ENCODE measurements around the gene CAB39L.

GRCh38 chr13:49315756-49316482 lies 127.9 kb downstream of the CAB39L start:
- no peak for TF ChIP-seq TAF1 (IDR thresholded peaks at IDR 0.05; ENCODE audit: low read depth, low read length)
- no peak for TF ChIP-seq POLR2A (IDR thresholded peaks at IDR 0.05; ENCODE audit: low read depth, low read length)
- no peak for TF ChIP-seq SPI1 (IDR thresholded peaks at IDR 0.05; ENCODE audit: low read depth, low read length)
